ENCODE measurements around the gene EML4.
"Not testable (repeated sequence)": the region's sequence is repeated elsewhere in the genome, so short reads cannot be mapped to it uniquely, and the experiment has no call there.

EML4 gene

DNA sequence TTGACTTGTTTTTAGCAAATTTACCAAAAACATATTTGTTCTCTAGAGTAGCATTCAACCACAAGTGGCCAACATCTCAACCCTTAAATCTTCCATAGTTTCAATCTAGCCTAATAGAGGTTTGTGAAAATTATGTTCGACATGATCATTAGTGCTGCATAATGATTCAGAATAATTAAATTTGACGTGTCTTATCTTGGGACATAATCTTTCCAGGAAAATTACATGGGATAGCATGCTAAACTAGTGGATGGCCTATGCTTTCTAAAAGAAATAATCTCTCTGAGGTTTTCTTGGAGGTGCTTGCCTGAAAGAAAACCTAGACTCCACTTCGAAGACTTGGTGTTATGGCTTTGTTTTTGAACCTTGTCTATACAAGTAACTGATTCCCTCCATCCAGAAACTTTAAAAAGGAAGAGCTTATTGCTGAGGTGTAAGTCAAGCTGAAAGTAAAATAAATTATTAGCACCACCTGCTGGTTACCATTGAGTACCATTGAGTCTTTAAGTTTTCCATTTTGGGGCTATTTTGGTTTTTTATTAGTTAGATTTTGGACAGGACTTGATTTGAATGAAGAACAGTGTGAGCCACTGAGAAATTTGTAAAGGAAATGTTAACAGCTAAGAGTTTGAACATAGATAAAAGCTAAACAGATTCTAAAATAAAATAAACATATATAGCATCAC lies 159.1 kb downstream of the EML4 start:
- in situ Hi-C loops (cut with MboI; ENCODE audit: low sequenced_read_pairs), result no loop called here

DNA sequence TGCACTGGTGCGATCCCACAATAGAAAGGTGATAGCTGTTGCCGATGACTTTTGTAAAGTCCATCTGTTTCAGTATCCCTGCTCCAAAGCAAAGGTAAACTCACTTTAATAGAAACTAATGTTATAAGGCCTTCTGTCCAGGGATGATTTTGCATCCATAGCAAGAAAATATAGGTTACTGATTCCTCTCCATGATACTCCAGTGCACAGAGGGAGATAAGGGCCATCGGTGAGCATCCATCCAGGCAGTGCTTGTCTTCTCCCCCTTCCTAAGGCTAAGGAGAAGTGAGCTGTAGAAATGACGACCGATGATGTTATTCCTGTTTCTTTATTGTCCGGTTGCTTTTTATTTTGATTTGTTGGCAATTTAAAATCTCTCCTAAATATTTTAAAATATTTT lies 159.8 kb downstream of the EML4 start:
- in situ Hi-C loops (cut with MboI; ENCODE audit: low sequenced_read_pairs), result no loop called here

DNA sequence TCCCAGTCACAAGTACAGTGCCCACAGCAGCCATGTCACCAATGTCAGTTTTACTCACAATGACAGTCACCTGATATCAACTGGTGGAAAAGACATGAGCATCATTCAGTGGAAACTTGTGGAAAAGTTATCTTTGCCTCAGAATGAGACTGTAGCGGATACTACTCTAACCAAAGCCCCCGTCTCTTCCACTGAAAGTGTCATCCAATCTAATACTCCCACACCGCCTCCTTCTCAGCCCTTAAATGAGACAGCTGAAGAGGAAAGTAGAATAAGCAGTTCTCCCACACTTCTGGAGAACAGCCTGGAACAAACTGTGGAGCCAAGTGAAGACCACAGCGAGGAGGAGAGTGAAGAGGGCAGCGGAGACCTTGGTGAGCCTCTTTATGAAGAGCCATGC lies 160.6 kb downstream of the EML4 start:
- in situ Hi-C loops (cut with MboI; ENCODE audit: low sequenced_read_pairs), result no loop called here

- in situ Hi-C loops (cut with MboI; ENCODE audit: low sequenced_read_pairs), result no loop called here
Measured at GRCh38 chr2:42331569-42332284, 162.6 kb downstream of the EML4 start.

DNA sequence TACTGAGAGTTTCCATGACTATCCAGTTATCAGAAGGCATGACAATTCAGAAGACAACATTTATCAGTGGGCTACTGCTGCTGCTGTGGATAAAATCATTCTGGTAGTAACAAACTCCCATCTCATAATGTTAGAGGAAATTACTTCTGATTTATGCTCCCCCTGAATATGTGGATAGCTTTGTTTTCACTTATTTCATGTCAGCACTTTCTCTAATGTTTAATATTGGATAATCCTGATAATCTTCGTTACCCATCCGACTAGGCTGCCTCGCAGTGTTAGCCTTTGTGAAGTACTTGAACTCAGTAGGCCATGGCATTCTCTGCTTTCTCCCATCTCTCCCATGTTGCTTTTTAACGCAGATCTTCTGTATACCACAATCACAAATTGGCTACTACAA lies 163.4 kb downstream of the EML4 start:
- in situ Hi-C loops (cut with MboI; ENCODE audit: low sequenced_read_pairs), result no loop called here

GRCh38 chr2:42333579-42333978 lies 164.4 kb downstream of the EML4 start:
- in situ Hi-C loops (cut with MboI; ENCODE audit: low sequenced_read_pairs), result no loop called here

DNA sequence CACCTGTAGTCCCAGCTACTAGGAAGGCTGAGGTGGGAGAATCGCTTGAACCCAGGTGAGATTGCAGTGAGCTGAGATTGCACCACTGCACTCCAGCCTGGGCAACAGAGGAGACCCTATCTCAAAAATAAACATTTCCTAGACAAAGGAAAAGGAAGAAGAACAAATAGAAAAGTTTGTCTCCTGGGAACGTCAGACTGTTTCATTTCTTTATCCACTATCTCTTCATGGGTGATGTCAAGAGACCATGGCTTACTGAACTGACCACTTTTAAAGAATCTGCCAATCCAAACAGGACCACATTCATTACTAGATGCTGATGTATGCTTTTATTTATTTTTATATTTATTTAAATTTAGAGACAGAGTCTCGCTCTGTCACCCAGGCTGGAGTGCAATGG lies 165.1 kb downstream of the EML4 start:
- in situ Hi-C loops (cut with MboI; ENCODE audit: low sequenced_read_pairs), result no loop called here

GRCh38 chr2:42334865-42335264 lies 165.7 kb downstream of the EML4 start:
- in situ Hi-C loops (cut with MboI; ENCODE audit: low sequenced_read_pairs), result not testable (repeated sequence)

DNA sequence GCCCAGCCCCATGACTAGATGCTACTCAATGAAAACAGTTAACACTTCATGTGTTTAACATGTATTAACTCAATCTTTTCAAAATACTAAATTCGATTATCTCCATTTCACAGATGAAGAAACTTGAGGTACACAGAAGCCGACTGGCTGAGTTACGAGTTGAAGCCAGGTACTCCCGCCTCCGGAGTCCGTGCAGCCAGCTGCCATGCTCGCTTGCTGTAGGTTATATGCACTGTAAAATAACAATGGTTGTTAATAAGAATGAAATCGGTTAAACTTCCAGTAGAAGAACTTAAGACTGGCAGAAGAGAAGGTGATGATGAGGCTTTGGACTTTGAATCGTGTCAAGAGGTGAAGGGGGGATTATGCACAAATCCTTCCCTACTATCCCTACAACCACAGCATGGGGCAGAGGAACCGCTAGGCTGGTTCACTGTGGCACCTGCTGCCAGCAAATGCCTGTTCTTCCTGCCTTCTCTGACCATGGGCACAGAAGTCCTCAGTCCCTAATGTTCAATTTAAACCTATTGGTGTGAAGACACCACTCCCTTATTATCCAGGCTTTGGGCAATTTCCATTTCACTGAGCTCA lies 166.5 kb downstream of the EML4 start:
- in situ Hi-C loops (cut with MboI; ENCODE audit: low sequenced_read_pairs), result no loop called here

GRCh38 chr2:42336361-42336965 lies 167.3 kb downstream of the EML4 start:
- in situ Hi-C loops (cut with MboI; ENCODE audit: low sequenced_read_pairs), result no loop called here

GRCh38 chr2:42337356-42337820 lies 168.2 kb downstream of the EML4 start:
- in situ Hi-C loops (cut with MboI; ENCODE audit: low sequenced_read_pairs), result no loop called here

- in situ Hi-C loops (cut with MboI; ENCODE audit: low sequenced_read_pairs), result no loop called here
Measured at GRCh38 chr2:42337846-42338566, 168.9 kb downstream of the EML4 start.

GRCh38 chr2:42338567-42339190 lies 169.5 kb downstream of the EML4 start:
- in situ Hi-C loops (cut with MboI; ENCODE audit: low sequenced_read_pairs), result no loop called here

- in situ Hi-C loops (cut with MboI; ENCODE audit: low sequenced_read_pairs), result no loop called here
Measured at GRCh38 chr2:42339191-42339912, 170.2 kb downstream of the EML4 start.

- in situ Hi-C loops (cut with MboI; ENCODE audit: low sequenced_read_pairs), result no loop called here
Measured at GRCh38 chr2:42340045-42340937, 171.1 kb downstream of the EML4 start.

DNA sequence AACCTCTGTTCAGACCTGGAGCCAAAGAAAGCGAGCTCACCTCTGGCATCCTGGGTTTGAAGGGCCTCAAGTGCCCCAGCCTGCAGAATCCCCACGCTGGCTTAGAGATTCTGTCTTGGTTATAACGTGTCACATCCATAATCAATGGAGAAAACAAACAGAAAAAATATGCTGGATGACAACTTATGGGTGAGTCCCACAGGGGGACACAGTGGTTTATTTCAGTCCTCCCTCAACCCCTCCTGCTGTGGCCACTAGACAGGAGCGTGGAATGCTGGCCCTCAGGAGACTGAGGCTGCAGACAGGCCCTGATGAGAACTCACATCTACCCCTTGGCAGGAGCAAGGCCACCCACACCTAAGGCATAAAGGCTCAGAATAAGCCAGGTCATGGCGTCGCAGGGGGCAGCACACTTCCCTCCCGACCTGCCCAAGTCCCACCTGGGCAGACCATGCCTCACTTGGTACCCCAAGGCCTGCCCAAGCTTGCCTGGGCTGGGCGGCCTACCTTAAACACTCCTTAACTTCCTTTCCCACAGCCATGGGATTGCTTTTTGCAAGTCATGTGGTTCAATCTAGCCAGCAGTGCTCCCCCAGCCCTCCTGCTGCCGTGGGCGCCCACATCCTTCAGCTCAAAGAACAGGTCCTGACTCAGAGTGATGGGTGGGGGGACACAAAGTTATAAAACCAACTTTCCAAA lies 171.9 kb downstream of the EML4 start:
- in situ Hi-C loops (cut with MboI; ENCODE audit: low sequenced_read_pairs), result no loop called here

- in situ Hi-C loops (cut with MboI; ENCODE audit: low sequenced_read_pairs), result no loop called here
Measured at GRCh38 chr2:42342061-42342794, 173.1 kb downstream of the EML4 start.

DNA sequence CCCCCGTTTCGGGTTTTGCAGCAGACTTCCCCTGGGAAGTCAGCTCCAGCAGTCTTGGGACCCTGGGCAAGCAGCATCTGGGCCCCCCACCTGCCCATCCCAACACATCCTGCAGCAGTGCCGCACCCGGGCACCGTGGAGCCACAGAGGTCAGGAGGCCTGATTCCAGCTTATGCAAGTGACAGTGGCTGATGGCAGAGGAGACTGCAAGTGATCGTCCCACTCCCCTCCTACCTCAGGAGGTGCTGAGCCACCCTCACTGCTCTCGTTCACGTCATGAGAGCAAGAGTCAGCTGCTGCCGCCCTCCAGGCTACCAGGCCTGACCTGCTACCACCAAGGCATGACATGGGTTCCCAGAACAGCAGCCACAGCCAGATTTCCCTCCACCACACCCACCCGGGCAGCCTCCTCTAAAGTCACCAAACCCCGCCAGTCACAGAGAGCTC lies 173.7 kb downstream of the EML4 start:
- in situ Hi-C loops (cut with MboI; ENCODE audit: low sequenced_read_pairs), result no loop called here

Data from HL-60/S4 treated with retinoic acid at 250 ng/mL for 4 days and 3 days (cell line).